NT2/D1 (cell line): Measurements from ENCODE around the gene ZNF516.

Experiments
- SUZ12 ChIP-seq: IDR thresholded peaks from 2 replicates; pipeline ENCODE4 v1.6.1; 2011; ENCODE audit not compliant: insufficient read length, insufficient read depth; ENCODE audit errors: extremely low read depth
- YY1 ChIP-seq: IDR thresholded peaks from 2 replicates; pipeline ENCODE4 v1.6.1; 2011; ENCODE audit not compliant: insufficient read length, insufficient read depth
- ZNF274 ChIP-seq: IDR thresholded peaks from 2 replicates; pipeline ENCODE4 v1.6.1; 2011; ENCODE audit warnings: mild to moderate bottlenecking, low read depth, low read length

- TF ChIP-seq ZNF274: no peak
- no peak for TF ChIP-seq YY1
- TF ChIP-seq SUZ12: no peak
These were observed 41.1 kb downstream of the ZNF516 start for GRCh38 chr18:76453932-76454331.
